SK-N-SH treated with all-trans-retinoic acid at 6 μM for 48 hours (cell line): ENCODE data around the gene PTCHD4.

Experiments
- ATAC-seq: fragments of 200-7000 bp; cut with Tn5 transposase; 3 replicates; pipeline ENCODE4 v1.9.1; 2020; ENCODE audit warnings: mild to moderate bottlenecking, moderate library complexity
- ARNTL ChIP-seq: fragments of 450-650 bp; formaldehyde crosslinking; IDR thresholded peaks from 2 replicates; pipeline ENCODE4 v1.5.0; 2020; ENCODE audit warnings: low read depth, mild to moderate bottlenecking, moderate library complexity, borderline replicate concordance
- BACH2 ChIP-seq: fragments of 250-450 bp; sonication (Bioruptor Pico); IDR thresholded peaks from 2 replicates; pipeline ENCODE4 v1.9.0; 2021; ENCODE audit warnings: mild to moderate bottlenecking, borderline replicate concordance
- CREB5 ChIP-seq: fragments of 250-450 bp; sonication (Bioruptor Pico); IDR thresholded peaks from 2 replicates; pipeline ENCODE4 v1.5.1; 2020; ENCODE audit warnings: low read depth, mild to moderate bottlenecking, moderate library complexity
- CSDC2 ChIP-seq: fragments of 250-450 bp; sonication (Bioruptor Pico); IDR thresholded peaks from 2 replicates; pipeline ENCODE4 v1.5.0; 2020; ENCODE audit warnings: mild to moderate bottlenecking, moderate library complexity
- CSRNP3 ChIP-seq: fragments of 250-450 bp; sonication (Bioruptor Pico); IDR thresholded peaks from 2 replicates; pipeline ENCODE4 v1.5.1; 2021; ENCODE audit warnings: mild to moderate bottlenecking, moderate library complexity
- ESRRG ChIP-seq: fragments of 250-450 bp; sonication (Bioruptor Pico); IDR thresholded peaks from 2 replicates; pipeline ENCODE4 v1.6.1; 2021; ENCODE audit warnings: mild to moderate bottlenecking
- ISL1 ChIP-seq: fragments of 250-450 bp; sonication (Bioruptor Pico); IDR thresholded peaks from 2 replicates; pipeline ENCODE4 v2.1.2; 2022; ENCODE audit warnings: mild to moderate bottlenecking, moderate library complexity
- OSR1 ChIP-seq: fragments of 250-450 bp; sonication (Bioruptor Pico); IDR thresholded peaks from 2 replicates; pipeline ENCODE4 v1.8.0; 2022; ENCODE audit warnings: moderate library complexity, mild to moderate bottlenecking, inconsistent platforms
- PATZ1 ChIP-seq: fragments of 250-450 bp; sonication (Bioruptor Pico); IDR thresholded peaks from 2 replicates; pipeline ENCODE4 v1.8.0; 2020; ENCODE audit warnings: mild to moderate bottlenecking, moderate library complexity, borderline replicate concordance
- PPARA ChIP-seq: fragments of 250-450 bp; sonication (Bioruptor Pico); IDR thresholded peaks from 2 replicates; pipeline ENCODE4 v1.5.0; 2020; ENCODE audit warnings: mild to moderate bottlenecking, borderline replicate concordance
- RARB ChIP-seq: fragments of 250-450 bp; sonication (Bioruptor Pico); IDR thresholded peaks from 2 replicates; pipeline ENCODE4 v1.8.0; 2021; ENCODE audit warnings: mild to moderate bottlenecking, moderate library complexity
- SNAI2 ChIP-seq: fragments of 250-450 bp; sonication (Bioruptor Pico); IDR thresholded peaks from 2 replicates; pipeline ENCODE4 v1.5.0; 2020; ENCODE audit warnings: mild to moderate bottlenecking, moderate library complexity
- TCF4 ChIP-seq: fragments of 250-450 bp; sonication (Bioruptor Pico); IDR thresholded peaks from 2 replicates; pipeline ENCODE4 v1.8.0; 2021; ENCODE audit warnings: mild to moderate bottlenecking, moderate library complexity, borderline replicate concordance
- TOX ChIP-seq: fragments of 250-450 bp; sonication (Bioruptor Pico); IDR thresholded peaks from 2 replicates; pipeline ENCODE4 v1.8.0; 2021; ENCODE audit warnings: mild to moderate bottlenecking, moderate library complexity, borderline replicate concordance
- ZC3H10 ChIP-seq: fragments of 250-450 bp; sonication (Bioruptor Pico); IDR thresholded peaks from 2 replicates; pipeline ENCODE4 v1.5.1; 2021; ENCODE audit warnings: mild to moderate bottlenecking, moderate library complexity
- ZFP3 ChIP-seq: fragments of 250-450 bp; sonication (Bioruptor Pico); IDR thresholded peaks from 2 replicates; pipeline ENCODE4 v1.5.0; 2020; ENCODE audit warnings: mild to moderate bottlenecking, moderate library complexity
- ZFP30 ChIP-seq: fragments of 450-650 bp; formaldehyde crosslinking; IDR thresholded peaks from 2 replicates; pipeline ENCODE4 v1.5.0; 2022; ENCODE audit warnings: mild to moderate bottlenecking, moderate library complexity
- ZNF565 ChIP-seq: fragments of 450-650 bp; formaldehyde crosslinking; conservative IDR thresholded peaks from 2 replicates; pipeline ENCODE4 v1.5.0; 2020; ENCODE audit warnings: low read depth, mild to moderate bottlenecking, moderate library complexity
- ZNF70 ChIP-seq: fragments of 450-650 bp; formaldehyde crosslinking; IDR thresholded peaks from 2 replicates; pipeline ENCODE4 v1.5.0; 2020; ENCODE audit warnings: mild to moderate bottlenecking, moderate library complexity
- ZNF8 ChIP-seq: fragments of 450-650 bp; formaldehyde crosslinking; IDR thresholded peaks from 2 replicates; pipeline ENCODE4 v1.5.0; 2020; ENCODE audit warnings: mild to moderate bottlenecking, moderate library complexity
- TF ChIP-seq, protein P1 (sequence below): fragments of 250-450 bp; sonication (Bioruptor Pico); IDR thresholded peaks from 2 replicates; pipeline ENCODE4 v1.8.0; 2021; ENCODE audit warnings: low read depth, mild to moderate bottlenecking, moderate library complexity, borderline replicate concordance
- TF ChIP-seq, protein P2 (sequence below): fragments of 250-450 bp; sonication (Bioruptor Pico); IDR thresholded peaks from 2 replicates; pipeline ENCODE4 v1.5.0; 2020; ENCODE audit warnings: mild to moderate bottlenecking, moderate library complexity

Gene PTCHD4

DNA sequence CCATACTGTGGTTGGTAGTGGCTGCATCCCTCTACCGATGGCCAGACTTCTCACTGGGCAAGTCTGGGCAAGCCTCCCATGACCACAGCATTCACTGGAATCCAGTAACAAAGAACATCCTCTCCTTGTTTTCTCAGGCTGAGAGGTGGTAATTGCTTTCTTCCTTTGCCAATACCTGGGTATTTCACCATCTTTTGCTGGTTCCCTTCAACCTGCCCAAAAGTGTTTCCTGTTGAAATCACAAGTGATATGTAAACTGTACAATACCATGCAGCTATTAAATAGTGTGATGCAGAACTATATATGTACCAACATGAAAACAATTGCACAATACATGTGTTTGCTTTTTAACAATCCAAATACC is at the start of gene PTCHD4:
PTCHD4 (minus strand) TSS at position 55 of the 364 bp plus-strand sequence. CDS start 42,240 bp downstream, outside the sequence.
- peak; percentile 91 for ATAC-seq
- TF ChIP-seq ESRRG (CRISPR knock-in tag) (no peak), CSRNP3 (CRISPR knock-in tag) (no peak), TOX (CRISPR knock-in tag) (no peak), ZFP3 (CRISPR knock-in tag) (no peak), CREB5 (CRISPR knock-in tag) (no peak), ZNF70 (no peak), ZNF565 (CRISPR knock-in tag) (no peak), ZC3H10 (CRISPR knock-in tag) (no peak), PPARA (CRISPR knock-in tag) (no peak), ZFP30 (CRISPR knock-in tag) (no peak), ISL1 (CRISPR knock-in tag) (no peak), TCF4 (no peak), ZNF8 (CRISPR knock-in tag) (no peak), ARNTL (CRISPR knock-in tag) (no peak), SNAI2 (no peak), CSDC2 (CRISPR knock-in tag) (no peak), OSR1 (no peak), RARB (no peak)
- TF ChIP-seq, protein P1, sequence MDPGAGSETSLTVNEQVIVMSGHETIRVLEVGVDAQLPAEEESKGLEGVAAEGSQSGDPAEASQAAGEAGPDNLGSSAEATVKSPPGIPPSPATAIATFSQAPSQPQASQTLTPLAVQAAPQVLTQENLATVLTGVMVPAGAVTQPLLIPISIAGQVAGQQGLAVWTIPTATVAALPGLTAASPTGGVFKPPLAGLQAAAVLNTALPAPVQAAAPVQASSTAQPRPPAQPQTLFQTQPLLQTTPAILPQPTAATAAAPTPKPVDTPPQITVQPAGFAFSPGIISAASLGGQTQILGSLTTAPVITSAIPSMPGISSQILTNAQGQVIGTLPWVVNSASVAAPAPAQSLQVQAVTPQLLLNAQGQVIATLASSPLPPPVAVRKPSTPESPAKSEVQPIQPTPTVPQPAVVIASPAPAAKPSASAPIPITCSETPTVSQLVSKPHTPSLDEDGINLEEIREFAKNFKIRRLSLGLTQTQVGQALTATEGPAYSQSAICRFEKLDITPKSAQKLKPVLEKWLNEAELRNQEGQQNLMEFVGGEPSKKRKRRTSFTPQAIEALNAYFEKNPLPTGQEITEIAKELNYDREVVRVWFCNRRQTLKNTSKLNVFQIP (CRISPR knock-in tag): no peak
- TF ChIP-seq, protein P2, sequence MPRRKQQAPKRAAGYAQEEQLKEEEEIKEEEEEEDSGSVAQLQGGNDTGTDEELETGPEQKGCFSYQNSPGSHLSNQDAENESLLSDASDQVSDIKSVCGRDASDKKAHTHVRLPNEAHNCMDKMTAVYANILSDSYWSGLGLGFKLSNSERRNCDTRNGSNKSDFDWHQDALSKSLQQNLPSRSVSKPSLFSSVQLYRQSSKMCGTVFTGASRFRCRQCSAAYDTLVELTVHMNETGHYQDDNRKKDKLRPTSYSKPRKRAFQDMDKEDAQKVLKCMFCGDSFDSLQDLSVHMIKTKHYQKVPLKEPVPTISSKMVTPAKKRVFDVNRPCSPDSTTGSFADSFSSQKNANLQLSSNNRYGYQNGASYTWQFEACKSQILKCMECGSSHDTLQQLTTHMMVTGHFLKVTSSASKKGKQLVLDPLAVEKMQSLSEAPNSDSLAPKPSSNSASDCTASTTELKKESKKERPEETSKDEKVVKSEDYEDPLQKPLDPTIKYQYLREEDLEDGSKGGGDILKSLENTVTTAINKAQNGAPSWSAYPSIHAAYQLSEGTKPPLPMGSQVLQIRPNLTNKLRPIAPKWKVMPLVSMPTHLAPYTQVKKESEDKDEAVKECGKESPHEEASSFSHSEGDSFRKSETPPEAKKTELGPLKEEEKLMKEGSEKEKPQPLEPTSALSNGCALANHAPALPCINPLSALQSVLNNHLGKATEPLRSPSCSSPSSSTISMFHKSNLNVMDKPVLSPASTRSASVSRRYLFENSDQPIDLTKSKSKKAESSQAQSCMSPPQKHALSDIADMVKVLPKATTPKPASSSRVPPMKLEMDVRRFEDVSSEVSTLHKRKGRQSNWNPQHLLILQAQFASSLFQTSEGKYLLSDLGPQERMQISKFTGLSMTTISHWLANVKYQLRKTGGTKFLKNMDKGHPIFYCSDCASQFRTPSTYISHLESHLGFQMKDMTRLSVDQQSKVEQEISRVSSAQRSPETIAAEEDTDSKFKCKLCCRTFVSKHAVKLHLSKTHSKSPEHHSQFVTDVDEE (CRISPR knock-in tag): no peak

- peak; percentile 49 for ATAC-seq
- TF ChIP-seq ZFP3 (CRISPR knock-in tag): no peak
- TF ChIP-seq ZNF8 (CRISPR knock-in tag): no peak
- no peak for TF ChIP-seq PATZ1 (CRISPR knock-in tag)
- no peak for TF ChIP-seq ZC3H10 (CRISPR knock-in tag)
- TF ChIP-seq ZFP30 (CRISPR knock-in tag): no peak
- no peak for TF ChIP-seq OSR1
- no peak for TF ChIP-seq BACH2 (CRISPR knock-in tag)
- TF ChIP-seq TCF4: no peak
These were observed 40.1 kb upstream of the PTCHD4 start for GRCh38 chr6:48151142-48151541.

DNA sequence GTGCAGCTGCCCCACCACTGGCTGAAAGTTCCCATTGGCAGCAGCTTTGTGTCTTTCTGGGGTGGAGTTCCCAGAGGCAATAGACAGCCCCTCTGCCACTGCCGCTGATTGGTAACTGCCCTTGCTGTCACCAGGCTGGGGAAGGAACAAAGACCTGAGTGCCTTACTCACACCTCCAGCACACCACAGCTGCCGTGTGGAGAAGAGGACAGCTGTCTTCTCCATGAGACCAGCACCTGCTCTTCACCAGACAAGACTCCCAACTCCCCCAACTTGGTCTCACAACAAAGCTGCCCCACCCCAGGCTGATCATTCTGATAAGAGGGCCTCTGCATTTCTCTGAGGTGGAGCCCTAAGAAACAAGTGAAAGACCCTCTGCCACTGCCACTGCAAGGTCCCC is 39.7 kb upstream of the PTCHD4 start:
- no peak for ATAC-seq
- TF ChIP-seq ZNF8 (CRISPR knock-in tag): no peak
- no peak for TF ChIP-seq ARNTL (CRISPR knock-in tag)
- TF ChIP-seq, protein P1 (CRISPR knock-in tag): no peak
- no peak for TF ChIP-seq ISL1 (CRISPR knock-in tag)
- TF ChIP-seq PPARA (CRISPR knock-in tag): no peak
- TF ChIP-seq RARB: no peak
- no peak for TF ChIP-seq CSRNP3 (CRISPR knock-in tag)
- no peak for TF ChIP-seq ZNF70
- no peak for TF ChIP-seq ZNF565 (CRISPR knock-in tag)
- TF ChIP-seq TCF4: no peak
- no peak for TF ChIP-seq CREB5 (CRISPR knock-in tag)
